ENCODE measurements around the gene BRMS1.
"Not testable (repeated sequence)": the region's sequence is repeated elsewhere in the genome, so short reads cannot be mapped to it uniquely, and the experiment has no call there.

The BRMS1 gene

GRCh38 chr11:66362481-66363147 lies 17.7 kb upstream of the BRMS1 start:
- DNase-seq = no peak

GRCh38 chr11:66361502-66361941 lies 16.6 kb upstream of the BRMS1 start:
- no peak for DNase-seq

- no peak for DNase-seq
Observed at GRCh38 chr11:66360406-66361073, 15.6 kb upstream of the BRMS1 start.

- no peak for DNase-seq
Observed at GRCh38 chr11:66359662-66360087, 14.8 kb upstream of the BRMS1 start.

GRCh38 chr11:66350560-66351235 lies 5.8 kb upstream of the BRMS1 start:
- not testable (repeated sequence) for DNase-seq

GRCh38 chr11:66349084-66349386 lies 4.1 kb upstream of the BRMS1 start:
- no peak for DNase-seq

GRCh38 chr11:66347425-66348276 lies 2.7 kb upstream of the BRMS1 start, which contains the start of gene B4GAT1:
TSS of gene B4GAT1 (minus strand) at chr11:66347629. CDS start at chr11:66347545, 84 bp downstream.
- DNase-seq = peak; percentile 77

GRCh38 chr11:66346476-66347424 lies 1.8 kb upstream of the BRMS1 start:
- DNase-seq = no peak

GRCh38 chr11:66345316-66345649 lies 379 bp upstream of the BRMS1 start:
- no peak for DNase-seq

GRCh38 chr11:66343176-66343575 lies 1.7 kb downstream of the BRMS1 start:
- no peak for DNase-seq

- DNase-seq = no peak
Observed at GRCh38 chr11:66341502-66342126, 3.3 kb downstream of the BRMS1 start.

GRCh38 chr11:66340596-66341501 lies 4.1 kb downstream of the BRMS1 start:
- DNase-seq = no peak

- no peak for DNase-seq
Observed at GRCh38 chr11:66339686-66340483, 5.0 kb downstream of the BRMS1 start.

- no peak for DNase-seq
Observed at GRCh38 chr11:66339162-66339675, 5.7 kb downstream of the BRMS1 start.

- no peak for DNase-seq
Observed at GRCh38 chr11:66338276-66339161, 6.4 kb downstream of the BRMS1 start.

GRCh38 chr11:66337103-66337899 lies 7.6 kb downstream of the BRMS1 start:
- no peak for DNase-seq

Data from hematopoietic multipotent progenitor cell treated with erythropoietin and hydrocortisone succinate and interleukin-3 and kit ligand, for 6 days (in vitro differentiated cells).